SK-N-SH treated with all-trans-retinoic acid at 6 μM for 48 hours (cell line): Measurements from ENCODE around the gene GPBAR1.

Source experiments
- OSR1 ChIP-seq: fragments of 250-450 bp; sonication (Bioruptor Pico); IDR thresholded peaks from 2 replicates; pipeline ENCODE4 v1.8.0; 2022; ENCODE audit warnings: moderate library complexity, mild to moderate bottlenecking, inconsistent platforms
- ZFP30 ChIP-seq: fragments of 450-650 bp; formaldehyde crosslinking; IDR thresholded peaks from 2 replicates; pipeline ENCODE4 v1.5.0; 2022; ENCODE audit warnings: mild to moderate bottlenecking, moderate library complexity
- ZNF70 ChIP-seq: fragments of 450-650 bp; formaldehyde crosslinking; IDR thresholded peaks from 2 replicates; pipeline ENCODE4 v1.5.0; 2020; ENCODE audit warnings: mild to moderate bottlenecking, moderate library complexity
- TF ChIP-seq, protein P1 (sequence below): fragments of 250-450 bp; sonication (Bioruptor Pico); IDR thresholded peaks from 2 replicates; pipeline ENCODE4 v1.5.0; 2020; ENCODE audit warnings: mild to moderate bottlenecking, moderate library complexity
- TF ChIP-seq, protein P2 (sequence below): fragments of 250-450 bp; sonication (Bioruptor Pico); IDR thresholded peaks from 2 replicates; pipeline ENCODE4 v1.8.0; 2021; ENCODE audit warnings: low read depth, mild to moderate bottlenecking, moderate library complexity, borderline replicate concordance
- TF ChIP-seq, protein P3 (sequence below): fragments of 250-450 bp; sonication (Bioruptor Pico); IDR thresholded peaks from 2 replicates; pipeline ENCODE4 v1.8.0; 2020; ENCODE audit warnings: mild to moderate bottlenecking, moderate library complexity, borderline replicate concordance

DNA sequence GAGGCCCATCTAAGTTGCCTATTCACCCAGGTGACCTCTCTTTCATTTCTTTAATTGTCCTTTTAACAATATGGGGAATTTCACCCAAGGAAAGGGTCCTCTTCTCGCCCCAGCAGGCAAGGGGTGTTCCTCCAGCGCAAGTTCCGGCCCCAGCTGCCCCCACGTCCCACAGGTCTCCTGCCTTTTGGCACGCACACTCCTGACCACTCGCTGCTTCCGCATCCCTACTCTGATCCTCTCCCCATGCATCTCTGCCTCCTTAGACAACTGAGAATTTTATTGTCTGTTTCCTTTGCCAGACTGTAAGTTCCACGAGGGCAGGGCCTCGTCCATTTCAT lies 44.5 kb upstream of the GPBAR1 start:
- TF ChIP-seq, protein P1, sequence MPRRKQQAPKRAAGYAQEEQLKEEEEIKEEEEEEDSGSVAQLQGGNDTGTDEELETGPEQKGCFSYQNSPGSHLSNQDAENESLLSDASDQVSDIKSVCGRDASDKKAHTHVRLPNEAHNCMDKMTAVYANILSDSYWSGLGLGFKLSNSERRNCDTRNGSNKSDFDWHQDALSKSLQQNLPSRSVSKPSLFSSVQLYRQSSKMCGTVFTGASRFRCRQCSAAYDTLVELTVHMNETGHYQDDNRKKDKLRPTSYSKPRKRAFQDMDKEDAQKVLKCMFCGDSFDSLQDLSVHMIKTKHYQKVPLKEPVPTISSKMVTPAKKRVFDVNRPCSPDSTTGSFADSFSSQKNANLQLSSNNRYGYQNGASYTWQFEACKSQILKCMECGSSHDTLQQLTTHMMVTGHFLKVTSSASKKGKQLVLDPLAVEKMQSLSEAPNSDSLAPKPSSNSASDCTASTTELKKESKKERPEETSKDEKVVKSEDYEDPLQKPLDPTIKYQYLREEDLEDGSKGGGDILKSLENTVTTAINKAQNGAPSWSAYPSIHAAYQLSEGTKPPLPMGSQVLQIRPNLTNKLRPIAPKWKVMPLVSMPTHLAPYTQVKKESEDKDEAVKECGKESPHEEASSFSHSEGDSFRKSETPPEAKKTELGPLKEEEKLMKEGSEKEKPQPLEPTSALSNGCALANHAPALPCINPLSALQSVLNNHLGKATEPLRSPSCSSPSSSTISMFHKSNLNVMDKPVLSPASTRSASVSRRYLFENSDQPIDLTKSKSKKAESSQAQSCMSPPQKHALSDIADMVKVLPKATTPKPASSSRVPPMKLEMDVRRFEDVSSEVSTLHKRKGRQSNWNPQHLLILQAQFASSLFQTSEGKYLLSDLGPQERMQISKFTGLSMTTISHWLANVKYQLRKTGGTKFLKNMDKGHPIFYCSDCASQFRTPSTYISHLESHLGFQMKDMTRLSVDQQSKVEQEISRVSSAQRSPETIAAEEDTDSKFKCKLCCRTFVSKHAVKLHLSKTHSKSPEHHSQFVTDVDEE = no peak
- TF ChIP-seq, protein P2, sequence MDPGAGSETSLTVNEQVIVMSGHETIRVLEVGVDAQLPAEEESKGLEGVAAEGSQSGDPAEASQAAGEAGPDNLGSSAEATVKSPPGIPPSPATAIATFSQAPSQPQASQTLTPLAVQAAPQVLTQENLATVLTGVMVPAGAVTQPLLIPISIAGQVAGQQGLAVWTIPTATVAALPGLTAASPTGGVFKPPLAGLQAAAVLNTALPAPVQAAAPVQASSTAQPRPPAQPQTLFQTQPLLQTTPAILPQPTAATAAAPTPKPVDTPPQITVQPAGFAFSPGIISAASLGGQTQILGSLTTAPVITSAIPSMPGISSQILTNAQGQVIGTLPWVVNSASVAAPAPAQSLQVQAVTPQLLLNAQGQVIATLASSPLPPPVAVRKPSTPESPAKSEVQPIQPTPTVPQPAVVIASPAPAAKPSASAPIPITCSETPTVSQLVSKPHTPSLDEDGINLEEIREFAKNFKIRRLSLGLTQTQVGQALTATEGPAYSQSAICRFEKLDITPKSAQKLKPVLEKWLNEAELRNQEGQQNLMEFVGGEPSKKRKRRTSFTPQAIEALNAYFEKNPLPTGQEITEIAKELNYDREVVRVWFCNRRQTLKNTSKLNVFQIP (CRISPR knock-in tag) = no peak
- no peak for TF ChIP-seq ZFP30
- TF ChIP-seq, protein P3, sequence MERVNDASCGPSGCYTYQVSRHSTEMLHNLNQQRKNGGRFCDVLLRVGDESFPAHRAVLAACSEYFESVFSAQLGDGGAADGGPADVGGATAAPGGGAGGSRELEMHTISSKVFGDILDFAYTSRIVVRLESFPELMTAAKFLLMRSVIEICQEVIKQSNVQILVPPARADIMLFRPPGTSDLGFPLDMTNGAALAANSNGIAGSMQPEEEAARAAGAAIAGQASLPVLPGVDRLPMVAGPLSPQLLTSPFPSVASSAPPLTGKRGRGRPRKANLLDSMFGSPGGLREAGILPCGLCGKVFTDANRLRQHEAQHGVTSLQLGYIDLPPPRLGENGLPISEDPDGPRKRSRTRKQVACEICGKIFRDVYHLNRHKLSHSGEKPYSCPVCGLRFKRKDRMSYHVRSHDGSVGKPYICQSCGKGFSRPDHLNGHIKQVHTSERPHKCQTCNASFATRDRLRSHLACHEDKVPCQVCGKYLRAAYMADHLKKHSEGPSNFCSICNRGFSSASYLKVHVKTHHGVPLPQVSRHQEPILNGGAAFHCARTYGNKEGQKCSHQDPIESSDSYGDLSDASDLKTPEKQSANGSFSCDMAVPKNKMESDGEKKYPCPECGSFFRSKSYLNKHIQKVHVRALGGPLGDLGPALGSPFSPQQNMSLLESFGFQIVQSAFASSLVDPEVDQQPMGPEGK (CRISPR knock-in tag) = no peak
- TF ChIP-seq OSR1 (CRISPR knock-in tag) = no peak
- TF ChIP-seq ZNF70 (CRISPR knock-in tag) = no peak
